HG03378 (cell line): ENCODE measurements around the gene ACER3.
"Not testable (repeated sequence)": the region's sequence is repeated elsewhere in the genome, so short reads cannot be mapped to it uniquely, and the experiment has no call there.

ENCODE experiments used
- ATAC-seq: cut with Tn5 transposase; IDR thresholded peaks from one replicate; pipeline ENCODE4 v1.9.1; 2021; ENCODE audit warnings: mild to moderate bottlenecking, moderate library complexity; ENCODE audit not compliant: unreplicated experiment

The ACER3 gene

DNA sequence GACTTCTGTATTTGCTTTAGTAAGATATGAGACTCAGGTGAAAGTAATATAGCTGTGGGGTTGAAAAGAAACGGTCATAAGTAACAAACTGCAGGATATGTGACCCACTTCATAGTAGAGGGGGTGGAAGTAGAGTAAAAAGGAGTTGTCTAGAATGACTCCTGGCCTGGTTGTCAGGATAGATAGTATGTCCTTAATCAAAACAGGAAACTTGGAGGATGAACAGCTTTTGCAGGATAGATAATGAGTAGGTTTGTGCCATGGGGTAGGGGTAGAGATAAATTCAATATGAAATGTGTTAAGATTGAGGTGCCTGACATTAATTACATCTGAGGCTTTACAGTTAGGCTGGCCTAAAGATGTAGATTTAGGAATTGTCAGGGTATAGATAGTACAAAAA lies 126.5 kb downstream of the ACER3 start:
- no peak for ATAC-seq

DNA sequence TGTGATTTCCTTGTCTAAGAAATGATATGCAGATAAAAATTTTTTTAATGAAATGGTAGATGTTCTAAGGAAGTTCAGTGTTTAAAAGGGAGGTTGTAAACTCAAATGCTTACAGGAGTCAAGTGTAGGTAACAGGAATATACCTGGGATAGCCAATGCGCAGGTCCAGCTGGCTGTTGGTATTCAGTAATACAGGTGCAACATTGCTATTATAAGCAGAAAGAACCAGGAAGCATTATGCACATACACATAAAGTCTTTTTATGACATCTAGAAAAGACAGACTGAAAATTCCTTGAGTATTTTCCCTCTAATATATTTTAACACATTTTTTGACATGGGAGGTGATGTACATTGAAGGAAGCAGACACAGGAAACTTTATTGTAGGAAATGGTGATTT lies 129.9 kb downstream of the ACER3 start:
- no peak for ATAC-seq

- no peak for ATAC-seq
Observed at GRCh38 chr11:76995081-76995576, 134.4 kb downstream of the ACER3 start.

DNA sequence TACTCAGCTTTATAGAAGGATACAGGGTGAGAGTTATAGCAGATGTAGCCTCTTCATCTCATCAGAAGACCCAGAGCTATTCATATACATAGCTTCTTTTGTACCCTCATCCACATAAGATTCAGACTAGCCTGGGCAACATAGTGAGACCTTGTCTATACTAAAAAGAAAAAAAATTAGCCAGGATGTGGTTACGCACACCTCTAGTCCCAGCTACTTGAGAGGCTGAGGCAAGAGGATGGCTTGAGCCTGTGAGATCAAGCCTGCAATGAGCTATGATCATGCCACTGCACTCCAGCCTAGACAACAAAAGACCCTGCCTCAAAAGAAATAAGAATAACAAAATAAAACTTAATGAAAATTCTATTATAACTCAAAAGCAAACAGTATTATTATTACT lies 136.8 kb downstream of the ACER3 start:
- no peak for ATAC-seq

DNA sequence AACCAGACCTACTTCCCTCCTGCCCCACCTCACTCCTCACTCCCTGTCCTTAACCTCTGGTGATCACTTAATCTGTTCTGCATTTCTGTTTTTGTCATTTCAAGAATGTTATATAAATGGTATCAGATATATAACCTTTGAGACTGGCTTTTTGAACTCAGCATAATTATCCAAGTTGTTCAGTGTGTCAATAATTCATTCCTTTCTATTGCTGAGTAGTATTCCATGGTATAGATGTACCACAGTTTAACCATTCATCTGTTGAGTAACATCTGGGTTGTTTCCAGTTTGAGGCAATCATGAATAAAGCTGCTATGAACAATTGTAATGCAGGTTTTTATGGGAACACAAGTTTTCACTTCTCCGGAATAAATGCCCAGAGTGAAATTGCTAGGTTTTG lies 138.9 kb downstream of the ACER3 start:
- ATAC-seq: no peak

DNA sequence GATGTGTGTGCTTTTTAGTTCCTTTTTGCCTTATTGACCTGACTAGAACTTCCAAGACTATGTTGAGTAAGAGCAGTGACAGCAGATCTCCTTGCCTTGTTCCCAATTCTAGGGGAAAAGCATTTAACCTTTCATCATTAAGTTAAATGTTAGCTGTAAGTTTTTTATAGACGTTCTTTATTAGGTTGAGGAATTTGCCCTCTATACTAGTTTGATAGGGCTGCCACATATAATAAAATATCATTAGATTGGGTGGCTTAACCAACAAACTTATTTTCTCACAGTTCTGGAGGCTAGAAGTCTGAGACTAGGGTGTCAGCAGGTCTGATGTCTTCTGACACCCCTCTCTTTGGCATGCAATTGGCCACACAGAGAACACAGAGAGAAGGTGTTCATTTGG lies 140.9 kb downstream of the ACER3 start:
- no peak for ATAC-seq

- ATAC-seq: no peak
Observed at GRCh38 chr11:77002776-77003175, 142.1 kb downstream of the ACER3 start.

- no peak for ATAC-seq
Observed at GRCh38 chr11:77003963-77004362, 143.2 kb downstream of the ACER3 start.

DNA sequence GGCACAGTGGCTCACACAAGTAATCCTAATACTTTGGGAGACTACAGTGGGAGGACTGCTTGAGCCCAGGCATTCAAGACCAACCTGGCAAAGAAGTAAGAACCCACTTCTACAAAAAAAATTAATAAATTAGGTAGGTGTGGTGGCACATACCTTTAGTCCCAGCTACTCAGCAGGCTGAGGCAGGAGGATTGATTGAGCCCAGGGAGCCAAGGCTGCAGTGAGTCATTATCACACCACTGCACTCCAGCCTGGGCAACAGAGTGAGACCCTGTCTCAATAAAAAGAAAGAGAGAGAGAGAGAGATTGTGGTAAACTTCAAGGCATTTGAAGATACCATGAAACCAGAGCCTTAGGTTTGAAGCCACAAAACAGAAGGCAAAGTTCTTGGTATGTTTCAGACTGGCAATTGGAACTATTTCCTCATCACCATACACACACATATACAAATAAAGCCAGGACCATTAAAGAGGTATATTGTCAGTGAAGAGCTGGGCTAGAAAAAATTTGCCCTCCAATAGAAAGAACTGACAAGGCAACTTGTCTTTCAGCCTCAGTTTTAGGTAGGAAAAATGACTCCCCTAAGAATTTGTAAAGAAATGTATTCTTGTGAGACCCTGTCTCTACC lies 148.9 kb downstream of the ACER3 start:
- no peak for ATAC-seq

DNA sequence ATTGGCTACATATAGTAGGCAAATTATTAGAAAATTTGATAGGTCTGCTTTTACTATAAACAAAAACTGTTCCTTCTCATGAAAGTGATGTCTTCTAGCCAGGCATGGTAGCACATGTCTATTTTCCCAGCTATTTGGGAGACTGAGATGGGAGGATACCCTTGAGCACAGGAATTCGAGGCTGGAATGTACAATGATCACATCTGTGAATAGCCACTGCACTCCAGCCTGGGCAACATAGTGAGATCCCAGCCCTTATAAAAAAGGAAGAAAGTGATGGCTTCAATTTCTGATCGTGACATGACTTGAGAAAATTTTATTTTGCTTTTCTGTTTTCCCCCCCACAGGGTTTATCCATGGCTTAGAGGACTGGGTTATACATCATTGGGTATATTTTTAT lies 154.0 kb downstream of the ACER3 start:
- ATAC-seq: no peak

- ATAC-seq: not testable (repeated sequence)
Observed at GRCh38 chr11:77018396-77018924, 157.7 kb downstream of the ACER3 start.

DNA sequence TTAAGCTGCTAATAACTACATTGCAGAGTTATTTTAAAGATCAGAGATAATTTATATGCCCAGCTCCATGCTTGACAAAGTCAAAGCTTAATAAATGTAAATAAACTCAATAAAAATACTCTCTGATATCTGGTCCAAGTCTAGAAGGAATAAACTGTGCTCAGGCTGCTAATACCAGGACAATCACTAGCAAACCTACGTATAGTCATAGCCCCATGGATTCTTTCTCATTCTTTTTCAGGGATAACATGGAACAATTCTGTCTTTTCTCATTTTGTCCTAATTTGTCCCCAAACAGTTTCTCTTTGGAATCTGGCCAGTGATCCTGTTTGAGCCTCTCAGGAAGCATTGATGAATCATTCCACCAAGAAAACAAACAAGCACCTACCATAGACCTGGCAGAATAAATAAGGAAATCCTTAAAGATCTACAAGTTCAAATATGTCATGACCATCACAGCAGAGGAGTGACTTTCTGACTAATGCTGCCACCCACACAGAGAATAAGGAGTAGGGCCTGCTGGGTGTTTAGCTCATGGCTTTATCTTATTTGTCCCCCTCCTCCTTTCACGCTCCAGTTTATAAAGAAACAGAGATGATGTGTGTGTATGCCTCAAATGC lies 159.4 kb downstream of the ACER3 start:
- ATAC-seq: no peak

- no peak for ATAC-seq
Observed at GRCh38 chr11:77020734-77021133, 160.0 kb downstream of the ACER3 start.

GRCh38 chr11:77024745-77025144 lies 164.0 kb downstream of the ACER3 start:
- no peak for ATAC-seq

GRCh38 chr11:77026221-77026620 lies 165.5 kb downstream of the ACER3 start:
- no peak for ATAC-seq

DNA sequence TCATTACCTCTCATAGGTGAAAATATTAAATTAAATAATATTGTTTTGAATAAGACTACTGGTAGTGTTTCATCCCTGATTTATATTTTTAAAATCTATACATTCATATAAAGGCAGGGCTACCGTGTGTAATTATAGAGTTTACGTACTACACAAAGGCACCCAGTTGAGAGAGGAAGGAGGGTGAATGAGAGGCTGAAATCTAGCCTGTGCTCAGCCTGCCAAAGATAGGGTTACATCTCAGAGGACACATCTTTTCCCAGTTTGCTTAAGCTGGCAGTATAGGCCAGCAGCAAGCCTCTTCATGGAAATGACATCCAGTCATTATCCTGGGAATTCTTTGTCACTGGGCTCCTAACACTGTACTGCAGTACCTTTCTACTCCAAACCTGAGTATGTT lies 166.0 kb downstream of the ACER3 start:
- no peak for ATAC-seq

DNA sequence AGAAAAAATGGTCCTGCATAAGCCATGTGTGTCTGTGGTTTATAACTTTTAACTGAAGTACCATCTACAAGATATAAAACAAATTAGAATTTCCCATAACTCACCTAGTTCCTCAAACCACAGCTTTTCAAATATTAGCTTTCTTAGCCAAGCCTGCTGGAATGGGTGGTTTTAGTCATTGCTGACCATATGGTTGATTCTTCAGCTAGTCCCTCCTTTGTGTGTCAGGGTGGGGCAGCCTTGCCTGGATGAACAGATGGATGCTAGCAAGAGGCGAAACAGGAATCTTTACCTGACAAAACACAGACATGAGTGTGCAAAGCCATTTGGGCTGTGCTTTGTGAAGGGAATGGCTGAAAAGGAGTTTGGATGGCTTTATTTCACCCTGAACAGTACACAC lies 166.6 kb downstream of the ACER3 start:
- ATAC-seq: no peak

DNA sequence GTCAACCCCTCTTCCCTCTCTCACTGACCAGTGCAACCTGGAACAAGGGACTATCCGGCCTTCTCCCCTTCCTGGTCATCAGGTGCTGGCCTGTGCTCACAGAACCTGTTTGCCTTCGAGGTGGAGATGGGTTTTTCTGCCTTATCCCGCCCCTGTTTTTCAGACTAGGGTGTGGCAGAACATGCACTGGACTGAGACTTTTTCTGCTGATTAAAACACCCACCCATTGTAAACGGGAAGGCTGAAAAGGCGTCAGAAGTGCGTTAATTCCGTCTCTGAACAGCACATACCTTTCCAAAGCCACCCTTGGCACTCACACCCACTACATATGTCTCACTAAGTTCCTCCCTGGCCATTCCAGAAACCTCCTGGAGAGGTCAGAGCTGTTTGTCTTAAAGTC lies 169.1 kb downstream of the ACER3 start:
- ATAC-seq: no peak

GRCh38 chr11:77030834-77031414 lies 170.2 kb downstream of the ACER3 start:
- no peak for ATAC-seq

DNA sequence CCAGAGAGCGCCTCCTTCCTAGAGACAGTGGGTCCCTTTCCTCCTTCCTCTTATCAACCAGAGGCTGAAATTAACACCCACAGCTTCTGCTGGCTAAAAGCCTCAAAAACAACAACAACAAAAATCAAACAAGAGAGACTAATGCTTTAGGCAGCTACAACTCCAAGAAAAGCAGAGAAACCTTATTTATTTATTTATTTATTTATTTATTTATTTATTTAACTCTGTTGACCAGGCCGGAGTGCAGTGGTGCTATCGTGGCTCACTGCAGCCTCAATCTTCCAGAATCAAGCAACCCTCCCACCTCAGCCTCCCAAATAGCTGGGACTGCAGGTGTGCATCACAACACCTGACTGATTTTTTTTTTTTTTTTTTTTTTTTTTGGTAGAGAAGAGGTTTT lies 170.9 kb downstream of the ACER3 start:
- no peak for ATAC-seq

GRCh38 chr11:77035039-77035438 lies 174.3 kb downstream of the ACER3 start:
- no peak for ATAC-seq

DNA sequence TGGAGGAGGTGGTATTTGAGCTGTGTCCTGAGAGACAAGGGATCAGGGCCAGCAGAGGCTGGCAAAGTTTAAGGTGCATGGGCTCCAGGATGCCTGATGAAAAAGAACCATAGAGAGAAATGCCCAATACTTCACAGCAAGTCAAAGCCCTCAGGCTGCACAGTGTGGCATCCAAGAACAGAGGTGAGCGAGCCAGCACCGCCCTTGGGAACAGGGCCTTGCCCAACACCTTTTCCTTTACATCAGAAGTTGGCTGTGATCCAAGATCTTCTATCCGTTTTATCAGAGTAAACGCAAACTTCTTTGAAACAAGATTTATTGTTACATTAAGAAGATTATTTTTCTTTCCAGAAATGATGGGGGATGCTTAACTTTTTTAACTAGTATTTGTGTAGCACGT lies 174.9 kb downstream of the ACER3 start:
- no peak for ATAC-seq
